A549 (cell line): Measurements from ENCODE around the gene RMND5A. TPM values are rescaled to one million over a fixed set of nuclear protein-coding genes. Genes with fewer than 3 reads are reported as not detected.

Source experiments
- ATAC-seq, 2 experiments: fragments of 200-7000 bp in 1 of 2; fragments of >200 bp in 1 of 2; cut with Nextera tagmentation in 1 of 2; cut with Tn5 transposase in 1 of 2; 3 replicates each; pipeline versions ENCODE4 v1.8.0 to v1.9.1; 2018 to 2020; ENCODE audit warnings: mild to moderate bottlenecking in 1 of 2, moderate library complexity in 1 of 2
- CTCF ChIA-PET: fragments of 300-600 bp; sonication (Branson Sonifier 250); formaldehyde crosslinking; extraction: SDS; loops from one replicate; lab custom pipeline; 2021; ENCODE audit warnings: antibody characterized with exemption, inconsistent platforms; lab: Yijun Ruan, JAX
- POLR2A ChIA-PET: fragments of 350-600 bp; formaldehyde crosslinking; extraction: SDS; loops from one replicate; lab custom pipeline; 2021; ENCODE audit warnings: antibody characterized with exemption, inconsistent platforms; lab: Yijun Ruan, JAX
- DNase-seq, 2 experiments: peaks; one replicate each; pipeline versions ENCODE4 v3.0.0 to v3.0.0-alpha.2; 2011 to 2016; ENCODE audit warnings: low read depth in 1 of 2, low spot score in 1 of 2
- FAIRE-seq: peaks from 2 replicates; lab custom pipeline; 2011; peaks lifted over from hg19 to GRCh38; lab: Jason Lieb, UNC
- H3K27ac ChIP-seq, 2 experiments: fragments of >200 bp; sonication (Bioruptor Twin); formaldehyde crosslinking; 3 replicates each; pipeline ENCODE4 v1.5.1; 2016 to 2017
- H3K4me1 ChIP-seq: fragments of >200 bp; sonication (Bioruptor Twin); formaldehyde crosslinking; 3 replicates; pipeline ENCODE4 v1.6.1; 2016
- H3K4me2 ChIP-seq: fragments of >200 bp; sonication (Bioruptor Twin); formaldehyde crosslinking; 3 replicates; pipeline ENCODE4 v1.6.1; 2016
- H3K4me3 ChIP-seq: fragments of >200 bp; sonication (Bioruptor Twin); formaldehyde crosslinking; 3 replicates; pipeline ENCODE4 v1.5.1; 2016
- H3K9me3 ChIP-seq: fragments of >200 bp; sonication (Bioruptor Twin); formaldehyde crosslinking; 3 replicates; pipeline ENCODE4 v1.6.1; 2016
- BCL3 ChIP-seq: fragments of >200 bp; sonication (Bioruptor Twin); formaldehyde crosslinking; IDR thresholded peaks from 3 replicates; pipeline ENCODE4 v1.6.1; 2016
- CEBPB ChIP-seq, 2 experiments: fragments of >200 bp in 1 of 2; sonication (Bioruptor Twin) in 1 of 2; formaldehyde crosslinking in 1 of 2; IDR thresholded peaks; 2 replicates each; pipeline ENCODE4 v1.6.1; 2012 to 2016
- CHD2 ChIP-seq: fragments of 150-350 bp; IDR thresholded peaks from 2 replicates; pipeline ENCODE4 v1.6.1; 2014; ENCODE audit warnings: low read length; ENCODE audit not compliant: partially characterized antibody
- ELK1 ChIP-seq: fragments of 150-350 bp; IDR thresholded peaks from 2 replicates; pipeline ENCODE4 v1.6.1; 2014; ENCODE audit warnings: low read depth, mild to moderate bottlenecking, low read length
- EP300 ChIP-seq, 2 experiments: fragments of >200 bp; sonication (Bioruptor Twin); formaldehyde crosslinking; IDR thresholded peaks; 2 replicates in 1 of 2; 3 replicates in 1 of 2; pipeline ENCODE4 v1.6.1; 2016 to 2017
- FOSL2 ChIP-seq, 2 experiments: fragments of 450-650 bp in 1 of 2; fragments of >200 bp in 1 of 2; sonication (Bioruptor Twin) in 1 of 2; formaldehyde crosslinking; IDR thresholded peaks; 2 replicates each; pipeline versions ENCODE4 v1.5.0 to v1.6.1; 2016 to 2020; ENCODE audit warnings: mild to moderate bottlenecking in 1 of 2, moderate library complexity in 1 of 2
- HDAC2 ChIP-seq: fragments of 200-600 bp; sonication (generic); IDR thresholded peaks from 2 replicates; pipeline ENCODE4 v1.6.1; 2016
- HES2 ChIP-seq: fragments of >200 bp; sonication (Bioruptor Twin); formaldehyde crosslinking; IDR thresholded peaks from 2 replicates; pipeline ENCODE4 v1.6.1; 2016
- HOXB13 ChIP-seq: fragments of 250-450 bp; sonication (Bioruptor Pico); IDR thresholded peaks from 2 replicates; pipeline ENCODE4 v1.5.0; 2020; ENCODE audit warnings: low read depth, mild to moderate bottlenecking, moderate library complexity
- MAZ ChIP-seq: fragments of 150-350 bp; IDR thresholded peaks from 2 replicates; pipeline ENCODE4 v1.6.1; 2014; ENCODE audit warnings: antibody characterized with exemption, low read depth, low read length, borderline replicate concordance
- POLR2AphosphoS2 ChIP-seq: conservative IDR thresholded peaks from 2 replicates; pipeline ENCODE4 v1.6.1; 2012; ENCODE audit warnings: low read length, improper control_type of control experiment, inconsistent platforms
- RAD21 ChIP-seq, 2 experiments: fragments of >200 bp in 1 of 2; sonication (Bioruptor Twin) in 1 of 2; formaldehyde crosslinking in 1 of 2; IDR thresholded peaks in 1 of 2; conservative IDR thresholded peaks in 1 of 2; 2 replicates in 1 of 2; 3 replicates in 1 of 2; pipeline ENCODE4 v1.6.1; 2012 to 2018; ENCODE audit warnings: inconsistent platforms in 1 of 2
- RNF2 ChIP-seq: fragments of 200-600 bp; sonication (generic); IDR thresholded peaks from 2 replicates; pipeline ENCODE4 v1.6.1; 2016; ENCODE audit warnings: low read depth, mild to moderate bottlenecking, antibody characterized with exemption, moderate library complexity, borderline replicate concordance
- TFCP2L1 ChIP-seq: fragments of 250-450 bp; sonication (Bioruptor Pico); IDR thresholded peaks from 2 replicates; pipeline ENCODE4 v1.5.0; 2021; ENCODE audit warnings: mild to moderate bottlenecking
- ZC3H11A ChIP-seq: fragments of 450-650 bp; IDR thresholded peaks from 2 replicates; pipeline ENCODE4 v1.6.1; 2014; ENCODE audit warnings: antibody characterized with exemption, mild to moderate bottlenecking
- ZFP36 ChIP-seq: fragments of 450-650 bp; IDR thresholded peaks from 2 replicates; pipeline ENCODE4 v1.6.1; 2014; ENCODE audit warnings: borderline replicate concordance; ENCODE audit not compliant: partially characterized antibody
- ZNF302 ChIP-seq: fragments of 250-450 bp; sonication (Bioruptor Pico); IDR thresholded peaks from 2 replicates; pipeline ENCODE4 v1.9.0; 2021; ENCODE audit warnings: inconsistent platforms, mild to moderate bottlenecking, moderate library complexity
- WGBS: methylation state at CpG from one replicate; pipeline ENCODE4 v1.1.6; 2017; ENCODE audit errors: missing lambda C conversion rate; 5-methylcytosine and 5-hydroxymethylcytosine counted together
- polyA plus RNA-seq, 4 experiments: library from polyadenylated mRNA; depleted of rRNA in 3 of 4; stranded (reverse); fragments of >200 nt; fragmentation: RNase III in 1 of 4; extraction: RNeasy Plus Mini Kit Qiagen cat#74134 plus additional on column Dnase treatment in 1 of 4; gene quantifications; 2 replicates in 3 of 4; 3 replicates in 1 of 4; pipeline ENCODE4 v1.2.3, GENCODE V29; 2011 to 2017

Gene RMND5A
- polyA plus RNA-seq, 2 of the 4 experiments (the other 2 are of a cell fraction): 10.5 to 28.0 TPM

GRCh38 chr2:86818957-86819356 is 98.9 kb downstream of the RMND5A start (continued):
- TF ChIP-seq ELK1: no peak
- no peak for TF ChIP-seq EP300 (IDR thresholded peaks at IDR 0.05)
- no peak for TF ChIP-seq BCL3
- TF ChIP-seq POLR2AphosphoS2: no peak

GRCh38 chr2:86821306-86821705 is 101.2 kb downstream of the RMND5A start:
- DNase-seq: no peak
- 76% methylated on average over 13 of the region's 13 CpGs for WGBS
- Histone ChIP-seq H3K4me1 (no peaks in the 10 kb centered on the region), H3K27ac (no peak overlapping the region), H3K4me3 (no peak overlapping the region), H3K9me3 (peaks cover 9% of the 10 kb centered on the region; the same call in 2 of the 3 replicates), H3K4me2 (no peak overlapping the region)
- POLR2A ChIA-PET: no interaction called here
- CTCF ChIA-PET: interaction anchor here (0.6 to 1.6 kb wide), 3 partner anchors 10 to 14 kb away, joined by 3 read pairs; no protein-coding TSS in a partner anchor
- FAIRE-seq: no peak
- ATAC-seq: no peak
- TF ChIP-seq CHD2 (no peak), TFCP2L1 (no peak), HDAC2 (no peak), MAZ (no peak), RAD21 (conservative IDR thresholded peaks at IDR 0.05 in 1 of 2, IDR thresholded peaks at IDR 0.05 in 1 of 2) (no peak)

- FAIRE-seq: no peak
- DNase-seq: no peak
- no peak for TF ChIP-seq HOXB13 (CRISPR knock-in tag)
- no peak for TF ChIP-seq ZNF302 (CRISPR knock-in tag)
- no peak for TF ChIP-seq MAZ
- no peak for TF ChIP-seq CEBPB (IDR thresholded peaks at IDR 0.05)
- TF ChIP-seq ZFP36: no peak
- TF ChIP-seq RNF2: no peak
- no peak for TF ChIP-seq HES2
- WGBS: 73% methylated on average over 6 of the region's 6 CpGs
- no peaks in the 10 kb centered on the region for H3K4me1 ChIP-seq
- ChIA-PET POLR2A (no interaction called here), CTCF (interaction anchor here (0.6 to 1.6 kb wide), 3 partner anchors 10 to 14 kb away, joined by 3 to 4 read pairs (median 3); no protein-coding TSS in a partner anchor)
- no peak overlapping the region for H3K4me2 ChIP-seq
- no peak for ATAC-seq
- H3K4me3 ChIP-seq: no peak overlapping the region
- no peak overlapping the region for H3K27ac ChIP-seq
- peaks cover 9% of the 10 kb centered on the region; the same call in 2 of the 3 replicates for H3K9me3 ChIP-seq
Measured at GRCh38 chr2:86821842-86822241, 101.8 kb downstream of the RMND5A start.

GRCh38 chr2:86822668-86823345 is 102.7 kb downstream of the RMND5A start:
- Histone ChIP-seq H3K9me3 (peaks cover 9% of the 10 kb centered on the region; the same call in 2 of the 3 replicates), H3K4me3 (no peak overlapping the region), H3K4me1 (no peaks in the 10 kb centered on the region), H3K27ac (no peak overlapping the region), H3K4me2 (no peak overlapping the region)
- no peak for TF ChIP-seq ZC3H11A
- TF ChIP-seq FOSL2 (IDR thresholded peaks at IDR 0.05): no peak
- no peak for TF ChIP-seq FOSL2 (CRISPR knock-in tag; IDR thresholded peaks at IDR 0.05)
- 64% methylated on average over 3 of the region's 3 CpGs for WGBS
- no peak for ATAC-seq
- ChIA-PET CTCF (interaction anchor here (1.0 kb wide), 1 partner anchor 14 kb away, joined by 4 read pairs; no protein-coding TSS in a partner anchor), POLR2A (no interaction called here)
- no peak for FAIRE-seq
- no peak for DNase-seq
